Stimulated activated CD4-positive, alpha-beta T cell treated with anti-CD3 and anti-CD28 coated beads, TNF-alpha, amount 100 ng/mL, for 48 hours (primary cell): Measurements from ENCODE around the gene PYM1.
"Not testable (repeated sequence)": the region's sequence is repeated elsewhere in the genome, so short reads cannot be mapped to it uniquely, and the experiment has no call there.

Source experiments
- DNase-seq, 3 donors: peaks; one replicate each; pipeline ENCODE4 v3.0.0-alpha.2; 2020; ENCODE audit warnings: low read depth in 3 of 3

Gene PYM1

GRCh38 chr12:55940065-55940732 is 12.5 kb upstream of the PYM1 start:
- DNase-seq: peak; percentile 68 to 76 (median 71)

DNA sequence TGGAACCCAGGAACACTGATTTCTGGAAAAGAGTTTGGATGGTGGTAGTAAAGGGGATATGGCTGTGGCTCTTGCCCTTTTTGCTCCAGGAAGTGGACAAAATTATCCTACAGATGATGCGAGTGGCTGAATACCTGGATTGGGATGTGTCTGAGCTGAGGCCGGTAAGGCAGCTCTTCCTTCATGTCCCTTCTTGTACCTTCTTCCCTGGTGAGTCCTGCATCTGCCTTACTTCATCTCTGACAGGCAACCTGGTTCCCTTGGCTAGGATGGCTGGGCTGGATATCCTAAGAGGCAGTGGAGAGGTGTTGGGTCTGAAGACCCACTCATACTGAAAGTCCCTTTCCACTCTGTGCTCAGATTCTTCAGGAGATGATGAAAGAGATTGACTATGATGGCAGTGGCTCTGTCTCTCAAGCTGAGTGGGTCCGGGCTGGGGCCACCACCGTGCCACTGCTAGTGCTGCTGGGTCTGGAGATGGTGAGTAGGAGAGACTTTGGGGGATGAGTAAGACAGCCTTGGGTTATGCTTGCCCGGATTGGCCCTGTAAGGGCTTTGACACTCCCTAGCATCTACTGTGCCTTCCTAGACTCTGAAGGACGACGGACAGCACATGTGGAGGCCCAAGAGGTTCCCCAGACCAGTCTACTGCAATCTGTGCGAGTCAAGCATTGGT is 11.3 kb upstream of the PYM1 start:
- peak in 1 of 3 donors; percentile 43 for DNase-seq

GRCh38 chr12:55937981-55938380 is 10.3 kb upstream of the PYM1 start:
- no peak for DNase-seq

GRCh38 chr12:55935738-55936151 is 8.1 kb upstream of the PYM1 start:
- DNase-seq: no peak

GRCh38 chr12:55934773-55935172 is 7.1 kb upstream of the PYM1 start:
- DNase-seq: no peak

- DNase-seq: no peak
These were observed 6.4 kb upstream of the PYM1 start for GRCh38 chr12:55933799-55934742.

DNA sequence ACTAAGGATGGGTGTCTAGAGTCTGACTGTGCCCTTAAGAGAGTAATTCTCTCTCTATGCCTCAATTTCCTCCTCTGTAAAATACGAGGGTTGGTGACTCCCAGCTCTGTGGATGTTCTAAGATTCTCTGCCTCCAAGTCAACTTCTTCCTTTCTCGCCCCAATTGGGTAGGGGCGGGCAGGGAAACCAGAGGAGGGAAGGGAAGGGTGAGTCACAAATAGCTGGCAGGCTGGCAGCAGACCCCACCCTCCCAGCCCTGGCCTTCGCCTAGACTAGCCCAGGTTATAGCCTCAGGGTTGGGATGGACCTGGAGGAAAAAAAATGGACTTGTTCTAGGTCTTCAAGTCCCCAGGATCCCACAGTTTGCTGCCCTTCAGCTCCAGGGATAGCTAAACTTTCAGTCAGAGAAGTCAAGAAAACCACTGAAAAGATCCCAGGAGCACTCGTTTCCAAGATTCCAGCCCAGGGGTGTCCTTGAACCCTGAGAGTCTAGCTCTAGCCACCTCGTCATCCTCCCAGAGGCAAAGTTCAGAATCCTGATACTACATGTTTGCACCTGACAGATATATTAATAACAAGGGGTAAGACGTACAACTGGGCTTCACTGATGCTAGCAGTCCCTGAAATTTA is 5.6 kb upstream of the PYM1 start:
- DNase-seq: no peak

DNA sequence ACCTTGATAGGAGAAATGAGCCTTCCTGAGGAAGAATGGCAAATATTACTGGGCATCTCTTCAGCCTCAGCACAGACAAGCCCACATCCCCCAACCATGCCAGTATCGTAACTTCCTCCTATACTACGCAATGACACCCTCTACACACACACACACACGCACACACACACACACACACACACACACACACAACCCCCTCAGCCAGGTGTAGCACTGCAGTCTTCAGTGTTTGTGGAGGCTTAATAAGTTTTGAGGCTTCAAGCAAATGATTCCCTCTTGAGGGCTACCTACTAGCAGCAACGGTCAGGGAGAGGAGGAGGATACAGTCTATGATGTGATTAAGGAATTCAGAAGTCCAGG is 4.8 kb upstream of the PYM1 start:
- no peak for DNase-seq

- no peak for DNase-seq
These were observed 4.3 kb upstream of the PYM1 start for GRCh38 chr12:55931780-55932550.

DNA sequence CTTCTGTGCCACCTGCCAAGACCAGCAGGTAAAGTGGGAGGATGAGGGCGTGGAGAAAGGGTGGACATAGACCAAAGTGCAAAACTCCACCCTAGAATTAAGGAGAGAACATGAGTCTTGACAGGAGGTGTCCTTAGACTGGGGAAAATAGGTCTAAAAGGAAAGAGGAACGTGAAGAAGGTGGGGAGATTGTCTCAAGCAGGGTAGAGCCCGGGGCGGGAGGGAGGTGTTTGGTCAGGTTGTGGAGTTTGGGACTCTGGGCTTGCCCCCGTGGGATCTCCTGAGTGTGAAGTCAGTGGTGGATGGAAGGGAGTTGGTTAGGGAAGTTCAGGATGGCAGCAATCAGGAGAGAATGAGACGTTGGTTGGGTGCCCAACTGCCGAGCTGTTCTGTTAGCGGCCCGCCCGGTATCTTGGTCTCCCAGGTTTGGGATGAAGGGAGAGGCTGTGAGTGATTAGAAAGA is 3.7 kb upstream of the PYM1 start:
- no peak for DNase-seq

GRCh38 chr12:55930771-55931316 is 3.1 kb upstream of the PYM1 start, which contains the start of gene DGKA:
DGKA (plus strand) TSS chr12:55931162; CDS start chr12:55936504, 5,342 bp downstream.
- DNase-seq: peak in 2 of 3 donors; percentile 78 to 85

- peak; percentile 65 to 86 (median 67) for DNase-seq
These were observed 1.7 kb upstream of the PYM1 start for GRCh38 chr12:55929306-55929791.

DNA sequence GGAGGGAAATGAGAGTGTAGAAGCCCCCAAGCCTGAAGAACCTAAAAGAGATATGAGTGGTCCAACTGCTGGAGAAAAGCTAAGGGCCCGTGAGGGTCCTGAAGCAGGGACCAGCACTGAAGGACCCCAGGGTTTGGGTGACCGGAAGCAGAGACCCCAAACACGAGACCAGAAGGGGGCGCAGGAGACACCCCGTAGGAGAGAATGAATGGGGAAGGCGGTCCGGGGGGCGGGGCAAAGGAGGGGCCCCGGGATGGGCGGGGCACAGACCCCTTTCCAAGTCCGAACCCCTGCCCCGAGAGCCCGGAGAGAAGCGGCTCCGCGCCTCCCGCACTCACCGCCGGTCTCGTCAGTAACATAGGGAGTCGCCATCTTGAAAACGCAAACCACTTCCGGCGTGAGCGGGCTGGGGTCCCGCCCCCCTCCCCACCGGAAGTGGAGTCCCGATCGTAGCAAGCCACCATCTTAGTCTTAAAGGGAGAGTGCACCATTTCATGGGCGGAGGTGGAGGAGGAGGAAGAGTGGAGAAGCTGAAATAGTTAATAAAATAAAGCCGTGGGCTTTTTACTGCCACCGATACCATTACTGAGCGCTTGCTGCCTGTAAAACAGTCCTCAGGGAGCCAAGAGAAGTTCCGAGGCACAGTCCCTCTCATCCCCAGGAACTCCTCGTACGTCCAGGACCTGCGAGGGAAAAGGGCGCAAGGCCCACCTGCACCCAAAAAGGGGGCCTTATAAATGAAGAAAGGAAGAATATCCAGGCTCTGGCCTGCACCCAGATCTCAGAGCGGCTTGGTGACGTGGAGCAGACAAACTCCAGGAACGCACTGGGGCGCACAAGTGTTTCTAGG is 731 bp downstream of the PYM1 start:
- peak; percentile 84 to 89 (median 89) for DNase-seq

- DNase-seq: no peak
These were observed 1.6 kb downstream of the PYM1 start for GRCh38 chr12:55925870-55926737.

DNA sequence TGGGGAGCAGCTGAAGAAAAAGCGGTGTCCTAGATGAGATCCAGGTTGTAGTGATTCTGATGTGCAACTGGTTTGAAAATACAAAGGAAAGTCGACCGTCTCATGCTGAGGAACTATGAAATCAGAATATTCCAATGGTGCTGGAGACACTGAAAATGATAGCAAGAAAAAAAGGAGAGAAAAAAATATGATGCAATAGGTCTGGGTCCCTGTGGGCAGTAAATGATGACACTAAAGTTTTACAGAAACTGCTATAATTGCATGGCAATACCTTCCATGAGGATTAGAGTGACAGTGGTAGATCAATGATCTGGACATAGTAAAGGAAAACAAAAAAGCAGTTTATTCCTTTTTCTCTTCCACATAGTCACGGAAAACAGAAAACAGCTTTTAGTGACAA is 2.3 kb downstream of the PYM1 start:
- no peak for DNase-seq

DNA sequence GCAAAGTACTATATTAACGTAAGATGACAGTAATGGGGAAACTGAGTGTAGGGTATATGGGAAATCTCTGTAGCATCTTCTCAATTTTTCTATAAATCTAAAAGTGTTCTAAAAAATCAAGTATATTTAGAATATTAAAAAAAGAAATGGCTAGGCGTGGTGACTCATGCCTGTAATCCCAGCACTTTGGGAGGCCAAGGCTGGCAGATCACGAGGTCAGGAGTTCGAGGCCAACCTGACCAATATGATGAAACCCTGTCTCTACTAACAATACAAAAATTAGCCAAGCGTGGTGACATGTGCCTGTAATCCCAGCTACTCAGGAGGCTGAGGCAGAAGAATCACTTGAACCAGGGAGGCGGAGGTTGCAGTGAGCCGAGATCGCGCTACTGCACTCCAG is 4.0 kb downstream of the PYM1 start:
- not testable (repeated sequence) for DNase-seq

GRCh38 chr12:55922126-55922525 is 5.6 kb downstream of the PYM1 start:
- DNase-seq: no peak

GRCh38 chr12:55919032-55919431 is 8.7 kb downstream of the PYM1 start:
- DNase-seq: not testable (repeated sequence)

GRCh38 chr12:55915482-55915859 is 12.2 kb downstream of the PYM1 start:
- DNase-seq: no peak
